AG04449 (cell line): ENCODE measurements around the gene LTO1.

ENCODE experiments used
- CTCF ChIA-PET: fragments of 350-600 bp; formaldehyde crosslinking; extraction: SDS; loops from one replicate; lab custom pipeline; 2021; ENCODE audit warnings: antibody characterized with exemption; lab: Yijun Ruan, JAX
- POLR2A ChIA-PET: fragments of 400-600, 350-600 bp; formaldehyde crosslinking; extraction: SDS; loops from one replicate; lab custom pipeline; 2020; ENCODE audit warnings: antibody characterized with exemption, inconsistent platforms; lab: Yijun Ruan, JAX
- DNase-seq: peaks from one replicate; pipeline ENCODE4 v3.0.0-alpha.2; 2010; ENCODE audit warnings: low read depth, low spot score
- H3K4me3 ChIP-seq: 2 replicates; pipeline ENCODE4 v1.5.1; 2011; ENCODE audit warnings: low read depth, mild to moderate bottlenecking, control low read depth, low read length
- TF ChIP-seq, protein P1 (sequence below): IDR thresholded peaks from one replicate; pipeline ENCODE4 v1.5.1; 2011; ENCODE audit warnings: mild to moderate bottlenecking, moderate library complexity, low read length, control low read depth, inconsistent platforms; ENCODE audit not compliant: insufficient read depth; ENCODE audit errors: missing control alignments

LTO1 gene

DNA sequence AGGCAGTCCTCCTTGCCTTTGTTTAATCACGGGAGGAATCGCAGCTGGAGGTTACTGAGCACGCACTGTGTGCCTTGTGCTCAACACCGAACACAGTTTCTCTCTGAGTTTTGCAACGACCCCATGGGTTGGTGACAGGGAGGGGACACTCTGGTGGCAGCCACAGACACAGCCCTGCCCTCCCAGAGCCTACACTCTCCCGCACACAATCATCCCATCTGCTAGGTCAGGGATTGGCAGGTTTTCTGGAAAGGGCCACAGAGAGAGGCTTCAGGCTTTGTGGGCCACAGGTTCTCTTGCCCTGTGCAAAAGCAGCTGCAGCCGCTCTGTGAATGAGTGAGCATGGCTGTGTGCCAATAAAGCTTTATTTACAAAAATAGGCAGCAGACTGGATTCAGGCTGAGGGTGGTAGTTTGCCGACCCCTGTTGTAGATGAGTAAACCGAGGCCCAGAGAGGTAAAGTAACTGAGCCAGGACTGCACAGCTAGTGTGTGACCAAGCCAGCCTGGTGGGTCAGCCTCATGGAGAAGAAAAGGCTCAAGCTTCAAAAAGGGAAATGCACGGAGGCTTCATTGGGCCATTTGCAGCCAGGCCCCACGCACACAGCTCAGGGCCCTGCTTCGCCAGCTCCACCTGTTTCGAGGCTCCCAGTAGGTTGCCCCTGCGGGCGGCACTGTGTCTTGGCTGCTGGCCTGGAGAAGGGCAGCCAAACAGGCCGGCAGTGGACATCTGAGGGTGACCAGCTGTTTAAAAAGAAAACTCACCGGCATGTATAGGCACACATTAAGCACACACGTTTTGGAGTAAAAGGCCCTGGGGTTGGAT is 16.3 kb downstream of the LTO1 start:
- DNase-seq = no peak
- ChIA-PET CTCF (interaction anchor here (1.5 to 8.1 kb wide), 7 partner anchors 11 to 559 kb away, joined by 3 to 84 read pairs (median 8); no protein-coding TSS in a partner anchor), POLR2A (interaction anchor here (0.6 to 2.0 kb wide), 2 partner anchors 14 to 172 kb away, joined by 5 to 6 read pairs; no protein-coding TSS in a partner anchor)
- TF ChIP-seq, protein P1, sequence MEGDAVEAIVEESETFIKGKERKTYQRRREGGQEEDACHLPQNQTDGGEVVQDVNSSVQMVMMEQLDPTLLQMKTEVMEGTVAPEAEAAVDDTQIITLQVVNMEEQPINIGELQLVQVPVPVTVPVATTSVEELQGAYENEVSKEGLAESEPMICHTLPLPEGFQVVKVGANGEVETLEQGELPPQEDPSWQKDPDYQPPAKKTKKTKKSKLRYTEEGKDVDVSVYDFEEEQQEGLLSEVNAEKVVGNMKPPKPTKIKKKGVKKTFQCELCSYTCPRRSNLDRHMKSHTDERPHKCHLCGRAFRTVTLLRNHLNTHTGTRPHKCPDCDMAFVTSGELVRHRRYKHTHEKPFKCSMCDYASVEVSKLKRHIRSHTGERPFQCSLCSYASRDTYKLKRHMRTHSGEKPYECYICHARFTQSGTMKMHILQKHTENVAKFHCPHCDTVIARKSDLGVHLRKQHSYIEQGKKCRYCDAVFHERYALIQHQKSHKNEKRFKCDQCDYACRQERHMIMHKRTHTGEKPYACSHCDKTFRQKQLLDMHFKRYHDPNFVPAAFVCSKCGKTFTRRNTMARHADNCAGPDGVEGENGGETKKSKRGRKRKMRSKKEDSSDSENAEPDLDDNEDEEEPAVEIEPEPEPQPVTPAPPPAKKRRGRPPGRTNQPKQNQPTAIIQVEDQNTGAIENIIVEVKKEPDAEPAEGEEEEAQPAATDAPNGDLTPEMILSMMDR = no peak
- no peak overlapping the region for H3K4me3 ChIP-seq

DNA sequence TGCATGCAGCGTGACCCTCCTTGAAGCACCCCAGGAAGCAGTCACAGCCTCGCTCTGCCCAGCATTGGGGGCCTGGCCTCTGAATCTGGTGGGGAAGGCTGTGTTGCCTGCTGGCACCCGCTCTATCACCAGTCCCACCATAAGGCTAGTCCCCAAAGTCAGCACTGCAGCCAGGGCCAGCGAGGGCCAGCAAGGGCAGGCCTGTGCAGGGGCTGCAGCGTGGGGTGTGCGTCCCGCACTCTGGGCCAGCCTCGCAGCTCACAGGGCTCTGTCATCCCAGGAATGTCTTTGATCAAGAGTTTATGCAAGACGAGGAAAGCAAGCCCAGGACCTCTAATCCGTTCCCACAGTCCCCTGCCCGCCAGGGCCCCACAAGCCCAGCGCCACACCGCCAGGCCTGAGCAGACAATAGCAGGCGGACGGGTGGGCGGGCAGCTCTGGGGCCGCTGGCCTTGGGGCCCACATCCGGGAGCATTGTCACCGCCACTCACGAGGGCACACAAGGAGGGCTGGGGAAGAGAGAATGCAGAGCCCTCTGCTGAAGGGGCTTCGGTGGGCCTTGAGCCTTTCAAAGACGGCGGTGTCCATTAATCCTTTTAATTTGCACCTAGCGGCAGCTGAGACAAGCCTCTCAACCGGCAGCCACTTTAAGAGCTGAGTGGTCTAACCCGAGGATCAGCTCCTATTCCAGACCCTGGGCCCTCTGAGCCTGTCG is 17.1 kb downstream of the LTO1 start:
- no peak for DNase-seq
- CTCF ChIA-PET = interaction anchor here (1.5 to 8.1 kb wide), 5 partner anchors 11 to 558 kb away, joined by 5 to 84 read pairs (median 23); no protein-coding TSS in a partner anchor
- POLR2A ChIA-PET = interaction anchor here (1.0 to 2.0 kb wide), 2 partner anchors 13 to 16 kb away, joined by 3 to 6 read pairs; no protein-coding TSS in a partner anchor
- TF ChIP-seq, protein P1 = no peak
- no peak overlapping the region for H3K4me3 ChIP-seq

DNA sequence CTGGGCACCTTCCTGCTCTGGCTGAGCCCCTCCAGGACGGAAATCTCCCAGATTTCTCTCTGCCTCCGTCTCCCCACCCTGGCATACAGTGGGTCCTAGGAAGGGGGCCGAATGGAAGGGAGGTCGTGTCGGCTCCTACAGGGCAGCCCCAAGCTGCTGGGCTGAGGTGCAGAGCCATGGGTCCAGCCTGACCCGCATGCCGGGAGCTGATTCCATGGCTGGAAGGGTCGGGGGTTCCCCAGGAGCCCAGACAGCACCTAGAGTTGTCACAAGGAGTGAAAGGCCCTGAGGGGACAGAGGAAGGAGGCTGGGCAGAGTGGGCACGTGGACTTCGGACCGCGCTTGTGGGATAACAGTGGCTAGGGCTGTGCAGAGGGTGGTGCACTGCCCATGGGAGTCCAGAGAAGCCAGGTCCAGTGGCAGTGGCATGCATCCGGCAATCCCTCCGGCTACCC is 17.7 kb downstream of the LTO1 start:
- TF ChIP-seq, protein P1 = no peak
- H3K4me3 ChIP-seq = no peak overlapping the region
- CTCF ChIA-PET = interaction anchor here (0.6 to 8.1 kb wide), 4 partner anchors 12 to 558 kb away, joined by 3 to 84 read pairs (median 26); no protein-coding TSS in a partner anchor
- POLR2A ChIA-PET = interaction anchor here (1.0 to 2.1 kb wide), 4 partner anchors 13 to 553 kb away, joined by 3 to 6 read pairs (median 4); partner anchors contain the start of gene LTO1
- no peak for DNase-seq

DNA sequence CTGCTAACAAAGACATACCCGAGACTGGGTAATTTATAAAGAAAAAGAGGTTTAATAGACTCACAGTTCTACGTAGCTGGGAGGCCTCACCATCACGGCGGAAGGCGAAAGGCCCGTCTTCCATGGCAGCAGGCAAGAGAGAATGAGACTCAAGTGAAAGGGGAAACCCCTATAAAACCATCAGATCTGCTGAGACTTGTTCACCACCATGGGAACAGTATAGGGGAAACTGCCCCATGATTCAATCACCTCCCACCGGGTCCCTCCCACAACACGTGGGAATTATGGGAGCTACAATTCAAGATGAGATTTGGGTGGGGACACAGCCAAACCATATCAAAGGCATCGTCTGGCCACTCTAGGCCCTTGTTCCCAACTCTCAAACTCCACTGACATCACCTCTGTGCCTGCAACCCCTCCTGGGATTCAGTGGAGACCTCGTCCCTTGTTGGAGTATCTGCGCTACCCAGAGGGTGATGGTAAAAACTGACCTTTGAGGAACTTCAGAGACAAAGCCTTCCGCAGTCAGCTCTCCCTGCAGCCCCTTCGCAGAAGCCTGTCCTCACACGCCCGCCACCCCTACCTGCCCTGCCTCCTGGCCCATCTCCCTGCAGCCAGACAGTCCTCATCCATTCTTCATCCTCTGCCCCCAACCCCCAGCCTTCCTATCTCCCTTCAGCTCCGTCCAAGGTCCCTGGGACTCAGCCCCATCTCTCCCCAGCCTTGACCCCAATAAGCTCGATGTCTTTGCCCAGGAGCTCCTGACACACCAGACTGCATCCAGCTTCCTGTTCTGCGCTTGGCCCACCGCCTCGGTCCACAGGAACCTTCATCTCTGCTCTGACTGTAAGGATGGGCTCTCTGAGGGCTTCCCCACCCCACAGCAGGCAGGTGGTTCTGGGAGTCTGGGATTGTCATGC is 18.4 kb downstream of the LTO1 start:
- TF ChIP-seq, protein P1 = no peak
- ChIA-PET CTCF (interaction anchor here (0.6 to 8.1 kb wide), 6 partner anchors 9 to 557 kb away, joined by 3 to 84 read pairs (median 14); no protein-coding TSS in a partner anchor), POLR2A (interaction anchor here (0.9 to 2.1 kb wide), 8 partner anchors 12 to 553 kb away, joined by 3 to 8 read pairs (median 3); partner anchors contain the start of gene LTO1)
- no peak for DNase-seq
- H3K4me3 ChIP-seq = no peak overlapping the region
